ENCODE results near the gene SLC4A7.

Gene SLC4A7

GRCh38 chr3:27326629-27327545 lies 157.3 kb downstream of the SLC4A7 start:
- WGBS, 2 experiments: 94 to 95% methylated on average over 7 to 8 of the region's 8 CpGs
- Histone ChIP-seq H3K4me1 (ENCODE audit: control insufficient read depth, insufficient read depth, low read length) (no peaks in the 10 kb centered on the region), H3K27ac (ENCODE audit: insufficient read depth, low read depth, low read length, poor library complexity, severe bottlenecking) (no peak overlapping the region), H3K9me3 (ENCODE audit: control insufficient read depth, low read length) (no peaks in the 10 kb centered on the region), H3K4me3 (ENCODE audit: insufficient read depth, low read depth, low read length) (no peak overlapping the region), H3K36me3 (ENCODE audit: control insufficient read depth, insufficient read depth, low read length) (no peaks in the 10 kb centered on the region), H3K27me3 (ENCODE audit: control insufficient read depth, insufficient read depth, low read length, poor library complexity, severe bottlenecking) (no peaks in the 10 kb centered on the region)

GRCh38 chr3:27326202-27326601 lies 158.0 kb downstream of the SLC4A7 start:
- Histone ChIP-seq H3K27ac (ENCODE audit: insufficient read depth, low read depth, low read length, poor library complexity, severe bottlenecking) (no peak overlapping the region), H3K9me3 (ENCODE audit: control insufficient read depth, low read length) (no peaks in the 10 kb centered on the region), H3K4me3 (ENCODE audit: insufficient read depth, low read depth, low read length) (no peak overlapping the region), H3K4me1 (ENCODE audit: control insufficient read depth, insufficient read depth, low read length) (no peaks in the 10 kb centered on the region), H3K27me3 (ENCODE audit: control insufficient read depth, insufficient read depth, low read length, poor library complexity, severe bottlenecking) (no peaks in the 10 kb centered on the region), H3K36me3 (ENCODE audit: control insufficient read depth, insufficient read depth, low read length) (no peaks in the 10 kb centered on the region)
- WGBS, 2 experiments: no CpG with 5 or more reads among the region's 1 CpG

GRCh38 chr3:27325419-27325818 lies 158.8 kb downstream of the SLC4A7 start:
- Histone ChIP-seq H3K27ac (ENCODE audit: insufficient read depth, low read depth, low read length, poor library complexity, severe bottlenecking) (no peak overlapping the region), H3K27me3 (ENCODE audit: control insufficient read depth, insufficient read depth, low read length, poor library complexity, severe bottlenecking) (no peaks in the 10 kb centered on the region), H3K36me3 (ENCODE audit: control insufficient read depth, insufficient read depth, low read length) (no peaks in the 10 kb centered on the region), H3K9me3 (ENCODE audit: control insufficient read depth, low read length) (no peaks in the 10 kb centered on the region), H3K4me3 (ENCODE audit: insufficient read depth, low read depth, low read length) (no peak overlapping the region), H3K4me1 (ENCODE audit: control insufficient read depth, insufficient read depth, low read length) (no peaks in the 10 kb centered on the region)
- WGBS, 2 experiments: 84 to 89% methylated on average over 1 of the region's 1 CpG

- no peaks in the 10 kb centered on the region for H3K9me3 ChIP-seq (ENCODE audit: control insufficient read depth, low read length)
- H3K36me3 ChIP-seq (ENCODE audit: control insufficient read depth, insufficient read depth, low read length): no peaks in the 10 kb centered on the region
- H3K4me3 ChIP-seq (ENCODE audit: insufficient read depth, low read depth, low read length): no peak overlapping the region
- no peak overlapping the region for H3K27ac ChIP-seq (ENCODE audit: insufficient read depth, low read depth, low read length, poor library complexity, severe bottlenecking)
- 88 to 89% methylated on average over 2 of the region's 2 CpGs for WGBS, 2 experiments
- H3K4me1 ChIP-seq (ENCODE audit: control insufficient read depth, insufficient read depth, low read length): no peaks in the 10 kb centered on the region
- no peaks in the 10 kb centered on the region for H3K27me3 ChIP-seq (ENCODE audit: control insufficient read depth, insufficient read depth, low read length, poor library complexity, severe bottlenecking)
These were observed 159.5 kb downstream of the SLC4A7 start for GRCh38 chr3:27324686-27325085.

- H3K27ac ChIP-seq (ENCODE audit: insufficient read depth, low read depth, low read length, poor library complexity, severe bottlenecking): no peak overlapping the region
- H3K9me3 ChIP-seq (ENCODE audit: control insufficient read depth, low read length): no peaks in the 10 kb centered on the region
- H3K4me1 ChIP-seq (ENCODE audit: control insufficient read depth, insufficient read depth, low read length): no peaks in the 10 kb centered on the region
- H3K4me3 ChIP-seq (ENCODE audit: insufficient read depth, low read depth, low read length): no peak overlapping the region
- H3K36me3 ChIP-seq (ENCODE audit: control insufficient read depth, insufficient read depth, low read length): no peaks in the 10 kb centered on the region
- H3K27me3 ChIP-seq (ENCODE audit: control insufficient read depth, insufficient read depth, low read length, poor library complexity, severe bottlenecking): no peaks in the 10 kb centered on the region
- 85 to 96% methylated on average over 3 of the region's 3 CpGs for WGBS, 2 experiments
These were observed 161.1 kb downstream of the SLC4A7 start for GRCh38 chr3:27323087-27323570.

Data from ectodermal cell (in vitro differentiated cells).